ENCODE results near the gene S1PR5.

Gene S1PR5

GRCh38 chr19:10464456-10464855 is 52.8 kb downstream of the S1PR5 start:
- no peak for DNase-seq

Measured in NCI-H146 (cell line).